H9 (cell line): Measurements from ENCODE around the gene TLR6. TPM values are rescaled to one million over a fixed set of nuclear protein-coding genes. Genes with fewer than 3 reads are reported as not detected.
A peak's percentile ranks its signal among the peaks of the same experiment; 100 is the strongest.

Experiments used
- DNase-seq: peaks from one replicate; pipeline ENCODE4 v3.0.0-alpha.2; 2017
- H2AFZ ChIP-seq: one replicate; pipeline ENCODE4 v1.6.1; 2013; ENCODE audit warnings: mild to moderate bottlenecking, low read length, control low read depth, moderate library complexity
- H2AK5ac ChIP-seq: 2 replicates; pipeline ENCODE4 v1.6.1; 2013; ENCODE audit warnings: low read length, control low read depth, mixed read lengths; ENCODE audit not compliant: insufficient read length
- H2BK120ac ChIP-seq: one replicate; pipeline ENCODE4 v1.6.1; 2013; ENCODE audit warnings: low read depth, mild to moderate bottlenecking, low read length, control low read depth, inconsistent platforms; ENCODE audit not compliant: poor library complexity, severe bottlenecking
- H2BK12ac ChIP-seq: 2 replicates; pipeline ENCODE4 v1.6.1; 2013; ENCODE audit warnings: low read length, control low read depth, mixed read lengths, low read depth; ENCODE audit not compliant: insufficient read length
- H2BK15ac ChIP-seq: 2 replicates; pipeline ENCODE4 v1.6.1; 2013; ENCODE audit warnings: low read depth, low read length, control low read depth
- H2BK20ac ChIP-seq: one replicate; pipeline ENCODE4 v1.6.1; 2013; ENCODE audit warnings: low read depth, mild to moderate bottlenecking, low read length, control low read depth, inconsistent platforms; ENCODE audit not compliant: poor library complexity, severe bottlenecking
- H2BK5ac ChIP-seq: 2 replicates; pipeline ENCODE4 v1.6.1; 2013; ENCODE audit warnings: low read length, control low read depth, mixed read lengths; ENCODE audit not compliant: insufficient read length
- H3K14ac ChIP-seq: 2 replicates; pipeline ENCODE4 v1.6.1; 2013; ENCODE audit warnings: low read length, control low read depth; ENCODE audit not compliant: insufficient read depth
- H3K18ac ChIP-seq: 2 replicates; pipeline ENCODE4 v1.6.1; 2013; ENCODE audit warnings: low read depth, mild to moderate bottlenecking, mixed read lengths, low read length, control low read depth; ENCODE audit not compliant: insufficient read length
- H3K23ac ChIP-seq: 2 replicates; pipeline ENCODE4 v1.6.1; 2013; ENCODE audit warnings: low read length, control low read depth, mixed read lengths, low read depth; ENCODE audit not compliant: insufficient read length
- H3K23me2 ChIP-seq: 2 replicates; pipeline ENCODE4 v1.6.1; 2013; ENCODE audit warnings: low read depth, mild to moderate bottlenecking, mixed read lengths, low read length, control low read depth; ENCODE audit not compliant: insufficient read length, poor library complexity, severe bottlenecking
- H3K27ac ChIP-seq: 2 replicates; pipeline ENCODE4 v1.5.1; 2013; ENCODE audit warnings: low read length, control low read depth, mixed read lengths, low read depth; ENCODE audit not compliant: insufficient read length
- H3K27me3 ChIP-seq: 2 replicates; pipeline ENCODE4 v1.6.1; 2013; ENCODE audit warnings: low read length, control low read depth, inconsistent platforms; ENCODE audit not compliant: insufficient read depth
- H3K4ac ChIP-seq: 2 replicates; pipeline ENCODE4 v1.6.1; 2013; ENCODE audit warnings: low read depth, mild to moderate bottlenecking, control low read depth, inconsistent platforms, low read length, moderate library complexity
- H3K4me1 ChIP-seq: 2 replicates; pipeline ENCODE4 v1.6.1; 2013; ENCODE audit warnings: low read length, control low read depth, inconsistent platforms; ENCODE audit not compliant: insufficient read depth
- H3K4me2 ChIP-seq: 2 replicates; pipeline ENCODE4 v1.6.1; 2013; ENCODE audit warnings: low read length, control low read depth, mixed read lengths; ENCODE audit not compliant: insufficient read length, insufficient read depth
- H3K56ac ChIP-seq: 2 replicates; pipeline ENCODE4 v1.6.1; 2013; ENCODE audit warnings: low read depth, mild to moderate bottlenecking, mixed read lengths, low read length, control low read depth; ENCODE audit not compliant: insufficient read length
- H3K79me1 ChIP-seq: 2 replicates; pipeline ENCODE4 v1.6.1; 2013; ENCODE audit warnings: low read depth, mild to moderate bottlenecking, moderate library complexity, low read length, control low read depth, inconsistent platforms; ENCODE audit not compliant: insufficient read depth, poor library complexity, severe bottlenecking
- H3K79me2 ChIP-seq: 2 replicates; pipeline ENCODE4 v1.6.1; 2013; ENCODE audit warnings: low read length, control low read depth, inconsistent platforms; ENCODE audit not compliant: insufficient read depth
- H3K9ac ChIP-seq: 2 replicates; pipeline ENCODE4 v1.6.1; 2013; ENCODE audit warnings: low read length, control low read depth, mixed read lengths; ENCODE audit not compliant: insufficient read length; ENCODE audit errors: extremely low read depth
- H3K9me3 ChIP-seq: one replicate; pipeline ENCODE4 v1.6.1; 2013; ENCODE audit warnings: low read depth, low read length, inconsistent platforms; ENCODE audit not compliant: control insufficient read depth
- H3T11ph ChIP-seq: one replicate; pipeline ENCODE4 v1.6.1; 2013; ENCODE audit warnings: mild to moderate bottlenecking, low read length, control low read depth, inconsistent platforms
- H4K20me1 ChIP-seq: one replicate; pipeline ENCODE4 v1.6.1; 2013; ENCODE audit not compliant: control insufficient read depth, insufficient read length, insufficient read depth
- H4K5ac ChIP-seq: 2 replicates; pipeline ENCODE4 v1.6.1; 2013; ENCODE audit warnings: low read depth, mild to moderate bottlenecking, mixed read lengths, low read length, control low read depth; ENCODE audit not compliant: insufficient read length
- H4K8ac ChIP-seq: replicated peaks from 2 replicates; pipeline ENCODE4 v1.6.1; 2013; ENCODE audit warnings: low read length, control low read depth, mixed read lengths, low read depth; ENCODE audit not compliant: insufficient read length
- H4K91ac ChIP-seq: 2 replicates; pipeline ENCODE4 v1.6.1; 2013; ENCODE audit warnings: low read depth, mild to moderate bottlenecking, moderate library complexity, mixed read lengths, low read length, control low read depth; ENCODE audit not compliant: insufficient read length
- H3K27ac Mint-ChIP-seq, 3 experiments: 2 replicates in 2 of 3; 3 replicates in 1 of 3; pipeline ENCODE4 v1.8.0; 2020 to 2021; ENCODE audit warnings: mixed read lengths in 3 of 3, mild to moderate bottlenecking in 1 of 3, moderate library complexity in 1 of 3
- H3K27me3 Mint-ChIP-seq: 2 replicates; pipeline ENCODE4 v1.8.0; 2021; ENCODE audit warnings: low read depth, mild to moderate bottlenecking, moderate library complexity, mixed read lengths
- H3K36me3 Mint-ChIP-seq, 3 experiments: 2 replicates in 2 of 3; 3 replicates in 1 of 3; pipeline ENCODE4 v1.8.0; 2020 to 2021; ENCODE audit warnings: low read depth in 3 of 3, mixed read lengths in 3 of 3; ENCODE audit not compliant: insufficient read depth in 1 of 3
- H3K4me1 Mint-ChIP-seq, 2 experiments: 2 replicates each; pipeline ENCODE4 v1.8.0; 2020; ENCODE audit warnings: mixed read lengths in 2 of 2
- H3K4me3 Mint-ChIP-seq, 2 experiments: 2 replicates in 1 of 2; 3 replicates in 1 of 2; pipeline ENCODE4 v1.8.0; 2020 to 2021; ENCODE audit warnings: mild to moderate bottlenecking in 2 of 2, mixed read lengths in 2 of 2, moderate library complexity in 1 of 2
- H3K9me3 Mint-ChIP-seq, 2 experiments: 2 replicates in 1 of 2; 3 replicates in 1 of 2; pipeline ENCODE4 v1.8.0; 2020; ENCODE audit warnings: mild to moderate bottlenecking in 2 of 2, mixed read lengths in 2 of 2, moderate library complexity in 1 of 2
- WGBS: extraction: QIAGEN DNeasy Blood & Tissue Kit; methylation state at CpG from one replicate; pipeline ENCODE4 v1.1.7; 2013; ENCODE audit warnings: missing lambda C conversion rate, low lambda C conversion rate, mixed read lengths; ENCODE audit not compliant: insufficient read length; ENCODE audit errors: extremely low coverage; 5-methylcytosine and 5-hydroxymethylcytosine counted together
- total RNA-seq: library from RNA; stranded (reverse); gene quantifications from 2 replicates; pipeline ENCODE4 v1.2.1, GENCODE V29; 2021
- TF ChIP-seq, protein P1 (sequence below): fragments of 200-600 bp; sonication (generic); conservative IDR thresholded peaks from 3 replicates; pipeline ENCODE4 v1.8.0; 2021; ENCODE audit warnings: antibody characterized with exemption, mild to moderate bottlenecking

The TLR6 gene
- total RNA-seq, 1 experiment from 2014 or later, result 0.11 TPM

DNA sequence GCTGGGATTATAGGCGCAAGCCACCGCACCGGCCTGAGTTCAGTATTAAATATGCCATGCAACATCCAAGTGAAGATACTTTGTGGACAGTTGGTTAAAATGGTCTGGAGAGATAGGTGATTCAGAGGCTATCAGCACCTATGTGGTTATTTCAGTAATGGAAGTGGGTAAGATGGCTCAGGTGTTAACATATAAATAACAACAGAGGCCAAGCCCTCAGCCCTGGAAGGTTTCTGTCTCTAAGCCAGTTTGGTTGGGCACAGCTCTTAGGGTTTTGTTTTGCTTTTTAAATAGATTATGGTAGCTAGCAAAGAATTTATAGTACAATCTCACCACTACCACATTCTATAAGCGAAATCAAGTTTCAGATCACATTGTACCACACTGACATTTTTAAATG lies 27.6 kb upstream of the TLR6 start:
- Histone ChIP-seq H3K4ac (no peak overlapping the region), H3K79me1 (no peaks in the 10 kb centered on the region), H3K27ac (no peak overlapping the region), H2BK12ac (no peak overlapping the region), H3T11ph (no peak overlapping the region), H2BK20ac (no peak overlapping the region), H4K20me1 (no peaks in the 10 kb centered on the region), H3K23me2 (no peaks in the 10 kb centered on the region), H3K79me2 (no peaks in the 10 kb centered on the region), H3K9ac (no peak overlapping the region), H3K56ac (no peak overlapping the region), H4K5ac (no peak overlapping the region), H2BK5ac (no peak overlapping the region), H2BK120ac (no peak overlapping the region), H4K91ac (no peak overlapping the region), H4K8ac (no peak overlapping the region), H3K23ac (no peak overlapping the region), H3K4me2 (no peak overlapping the region), H2AK5ac (no peak overlapping the region), H3K9me3 (no peaks in the 10 kb centered on the region), H3K4me1 (peaks cover 2% of the 10 kb centered on the region; the same call in 1 of the 2 replicates), H3K27me3 (no peaks in the 10 kb centered on the region), H3K14ac (no peak overlapping the region), H2BK15ac (no peak overlapping the region), H3K18ac (no peak overlapping the region), H2AFZ (no peak overlapping the region)
- no CpG with 5 or more reads among the region's 4 CpGs for WGBS
- peak overlapping the region in 1 of 3 experiments; percentile 73; a peak in 1 of 7 replicates for H3K27ac Mint-ChIP-seq
- TF ChIP-seq, protein P1, sequence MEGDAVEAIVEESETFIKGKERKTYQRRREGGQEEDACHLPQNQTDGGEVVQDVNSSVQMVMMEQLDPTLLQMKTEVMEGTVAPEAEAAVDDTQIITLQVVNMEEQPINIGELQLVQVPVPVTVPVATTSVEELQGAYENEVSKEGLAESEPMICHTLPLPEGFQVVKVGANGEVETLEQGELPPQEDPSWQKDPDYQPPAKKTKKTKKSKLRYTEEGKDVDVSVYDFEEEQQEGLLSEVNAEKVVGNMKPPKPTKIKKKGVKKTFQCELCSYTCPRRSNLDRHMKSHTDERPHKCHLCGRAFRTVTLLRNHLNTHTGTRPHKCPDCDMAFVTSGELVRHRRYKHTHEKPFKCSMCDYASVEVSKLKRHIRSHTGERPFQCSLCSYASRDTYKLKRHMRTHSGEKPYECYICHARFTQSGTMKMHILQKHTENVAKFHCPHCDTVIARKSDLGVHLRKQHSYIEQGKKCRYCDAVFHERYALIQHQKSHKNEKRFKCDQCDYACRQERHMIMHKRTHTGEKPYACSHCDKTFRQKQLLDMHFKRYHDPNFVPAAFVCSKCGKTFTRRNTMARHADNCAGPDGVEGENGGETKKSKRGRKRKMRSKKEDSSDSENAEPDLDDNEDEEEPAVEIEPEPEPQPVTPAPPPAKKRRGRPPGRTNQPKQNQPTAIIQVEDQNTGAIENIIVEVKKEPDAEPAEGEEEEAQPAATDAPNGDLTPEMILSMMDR, result no peak
- no peak for DNase-seq
- no peaks in the 10 kb centered on the region for H3K9me3 Mint-ChIP-seq
- no peak overlapping the region for H3K4me3 Mint-ChIP-seq
- H3K36me3 Mint-ChIP-seq, result no peaks in the 10 kb centered on the region; a peak in 1 of 7 replicates
- no peaks in the 10 kb centered on the region for H3K27me3 Mint-ChIP-seq
- peaks cover 17 to 24% of the 10 kb centered on the region in 2 experiments for H3K4me1 Mint-ChIP-seq
